Measurements from ENCODE around the gene RPS24. TPM values are rescaled to one million over a fixed set of nuclear protein-coding genes. Genes with fewer than 3 reads are reported as not detected.

RPS24 gene
- total and polyA plus RNA-seq, 9 of the 15 experiments (the other 6 are each of a cell fraction or from before 2014, with no cell fraction given) = 1,947 to 7,307 (median 5,944) TPM

DNA sequence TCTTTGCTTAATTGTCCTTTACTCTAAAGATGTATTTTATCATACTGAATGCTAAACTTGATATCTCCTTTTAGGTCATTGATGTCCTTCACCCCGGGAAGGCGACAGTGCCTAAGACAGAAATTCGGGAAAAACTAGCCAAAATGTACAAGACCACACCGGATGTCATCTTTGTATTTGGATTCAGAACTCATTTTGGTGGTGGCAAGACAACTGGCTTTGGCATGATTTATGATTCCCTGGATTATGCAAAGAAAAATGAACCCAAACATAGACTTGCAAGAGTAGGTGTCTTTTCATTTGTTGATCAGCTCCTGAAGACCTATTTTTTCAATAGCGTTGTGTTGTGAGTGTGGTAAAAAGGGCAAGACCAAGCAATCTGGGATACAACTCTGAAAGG, 1.8 kb downstream of the RPS24 start:
- peaks cover 63% of the 10 kb centered on the region for H3K36me3 ChIP-seq (ENCODE audit: control insufficient read depth, insufficient read depth, low read length)
- FAIRE-seq = no peak
- peak overlapping the region; percentile 72 for H3K4me3 ChIP-seq
- DNase-seq (ENCODE audit: extremely low read depth in 1 of 4, low spot score in 3 of 4) = no peak
- H3K4me2 ChIP-seq (ENCODE audit: insufficient read depth, low read length) = peak overlapping the region; percentile 97
- peaks cover 54% of the 10 kb centered on the region for H4K20me1 ChIP-seq (replicated peaks; ENCODE audit: control insufficient read depth, insufficient read depth, low read length)
- ChIA-PET CTCF (ENCODE audit: low intra/inter-chr PET ratio) (no interaction called here), POLR2A (interaction anchor here (0.6 to 2.7 kb wide), 7 partner anchors 11 to 1455 kb away, joined by 3 to 21 read pairs (median 3); no protein-coding TSS in a partner anchor)
- intact Hi-C loops (cut with micrococcal nuclease) (no loop called here), in situ Hi-C loops (cut with MboI) (loop anchor here (25.0 kb wide), 1 partner anchor 1152 kb away; no protein-coding TSS in a partner anchor)
- H3K79me2 ChIP-seq (ENCODE audit: control insufficient read depth, insufficient read depth, low read length) = peaks cover 69% of the 10 kb centered on the region
- H3K9ac ChIP-seq (ENCODE audit: insufficient read depth in 1 of 2, low read depth in 2 of 2, low read length in 2 of 2) = peak overlapping the region in 1 of 2 experiments; percentile 95; a peak in 3 of 4 replicates
- no peak for ATAC-seq
- H3K27ac ChIP-seq (ENCODE audit: extremely low read depth, low read depth, low read length) = peak overlapping the region; percentile 82
- peaks cover 7% of the 10 kb centered on the region for H3K9me1 ChIP-seq (ENCODE audit: control insufficient read depth, insufficient read depth, low read length)
- BruUV-seq (replicated peaks) = no TSS peak
- H2AFZ ChIP-seq (ENCODE audit: low read depth, low read length) = no peak overlapping the region
- peaks cover 18 to 40% of the 10 kb centered on the region in 2 experiments for H3K4me1 ChIP-seq (replicated peaks in 1 of 2; ENCODE audit: control insufficient read depth in 2 of 2, insufficient read depth in 2 of 2, low read length in 2 of 2)
- H3K9me3 ChIP-seq (replicated peaks; ENCODE audit: control insufficient read depth, insufficient read depth, low read depth, low read length) = 0 out of 2 replicates have a peak, but pooled peaks cover 4% of the 10 kb centered on the region
- WGBS (ENCODE audit: insufficient coverage, low coverage, missing lambda C conversion rate) = 24% methylated on average over 5 of the region's 5 CpGs
- no peaks in the 10 kb centered on the region for H3K27me3 ChIP-seq (ENCODE audit: control insufficient read depth in 2 of 2, insufficient read depth in 2 of 2, low read length in 2 of 2)
- TF ChIP-seq SMAD1 (IDR thresholded peaks at IDR 0.05; ENCODE audit: low read depth, low read length, partially characterized antibody) (peak; percentile 27), MEIS2 (IDR thresholded peaks at IDR 0.05; ENCODE audit: partially characterized antibody) (peak; percentile 51), RBM34 (IDR thresholded peaks at IDR 0.05; ENCODE audit: borderline replicate concordance, insufficient read depth, low read length) (no peak), XRCC5 (IDR thresholded peaks at IDR 0.05; ENCODE audit: low read depth, low read length) (0 out of 2 replicates have a peak, but pooled peaks have one; percentile 11), DEAF1 (CRISPR knock-in tag; IDR thresholded peaks at IDR 0.05) (no peak), ZNF398 (CRISPR knock-in tag; IDR thresholded peaks at IDR 0.05) (no peak), ZBTB43 (CRISPR knock-in tag; IDR thresholded peaks at IDR 0.05) (0 out of 2 replicates have a peak, but pooled peaks have one; percentile 46), ZKSCAN8 (CRISPR knock-in tag; IDR thresholded peaks at IDR 0.05) (no peak), SMARCA4 (IDR thresholded peaks at IDR 0.05) (0 out of 2 replicates have a peak, but pooled peaks have one; percentile 3), PKNOX1 (IDR thresholded peaks at IDR 0.05) (0 out of 2 replicates have a peak, but pooled peaks have one; percentile 15)
- TF ChIP-seq, protein P1, sequence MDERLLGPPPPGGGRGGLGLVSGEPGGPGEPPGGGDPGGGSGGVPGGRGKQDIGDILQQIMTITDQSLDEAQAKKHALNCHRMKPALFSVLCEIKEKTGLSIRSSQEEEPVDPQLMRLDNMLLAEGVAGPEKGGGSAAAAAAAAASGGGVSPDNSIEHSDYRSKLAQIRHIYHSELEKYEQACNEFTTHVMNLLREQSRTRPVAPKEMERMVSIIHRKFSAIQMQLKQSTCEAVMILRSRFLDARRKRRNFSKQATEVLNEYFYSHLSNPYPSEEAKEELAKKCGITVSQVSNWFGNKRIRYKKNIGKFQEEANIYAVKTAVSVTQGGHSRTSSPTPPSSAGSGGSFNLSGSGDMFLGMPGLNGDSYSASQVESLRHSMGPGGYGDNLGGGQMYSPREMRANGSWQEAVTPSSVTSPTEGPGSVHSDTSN (CRISPR knock-in tag; IDR thresholded peaks at IDR 0.05; ENCODE audit: low read depth) = no peak
- TF ChIP-seq, protein P1 (tag; conservative IDR thresholded peaks at IDR 0.05; ENCODE audit: low read depth) = 0 out of 2 replicates have a peak, but pooled peaks have one; percentile 34

All from K562 (cell line).